Measurements from ENCODE around the gene ORAI2.

GRCh38 chr7:102421706-102422240 is 11.6 kb upstream of the ORAI2 start:
- no peak for TF ChIP-seq CTCF (IDR thresholded peaks at IDR 0.05; ENCODE audit: low read depth, low read length)
- TF ChIP-seq EZH2phosphoT487 (IDR thresholded peaks at IDR 0.05; ENCODE audit: low read depth): no peak

Measured in OCI-LY3 (cell line).